ENCODE results near the gene ANO1. TPM values are rescaled to one million over a fixed set of nuclear protein-coding genes. Genes with fewer than 3 reads are reported as not detected.
A peak's percentile ranks its signal among the peaks of the same experiment; 100 is the strongest.
"Not testable (repeated sequence)": the region's sequence is repeated elsewhere in the genome, so short reads cannot be mapped to it uniquely, and the experiment has no call there.

ANO1 gene
- total RNA-seq, 2 experiments from 2014 or later, result not detected

DNA sequence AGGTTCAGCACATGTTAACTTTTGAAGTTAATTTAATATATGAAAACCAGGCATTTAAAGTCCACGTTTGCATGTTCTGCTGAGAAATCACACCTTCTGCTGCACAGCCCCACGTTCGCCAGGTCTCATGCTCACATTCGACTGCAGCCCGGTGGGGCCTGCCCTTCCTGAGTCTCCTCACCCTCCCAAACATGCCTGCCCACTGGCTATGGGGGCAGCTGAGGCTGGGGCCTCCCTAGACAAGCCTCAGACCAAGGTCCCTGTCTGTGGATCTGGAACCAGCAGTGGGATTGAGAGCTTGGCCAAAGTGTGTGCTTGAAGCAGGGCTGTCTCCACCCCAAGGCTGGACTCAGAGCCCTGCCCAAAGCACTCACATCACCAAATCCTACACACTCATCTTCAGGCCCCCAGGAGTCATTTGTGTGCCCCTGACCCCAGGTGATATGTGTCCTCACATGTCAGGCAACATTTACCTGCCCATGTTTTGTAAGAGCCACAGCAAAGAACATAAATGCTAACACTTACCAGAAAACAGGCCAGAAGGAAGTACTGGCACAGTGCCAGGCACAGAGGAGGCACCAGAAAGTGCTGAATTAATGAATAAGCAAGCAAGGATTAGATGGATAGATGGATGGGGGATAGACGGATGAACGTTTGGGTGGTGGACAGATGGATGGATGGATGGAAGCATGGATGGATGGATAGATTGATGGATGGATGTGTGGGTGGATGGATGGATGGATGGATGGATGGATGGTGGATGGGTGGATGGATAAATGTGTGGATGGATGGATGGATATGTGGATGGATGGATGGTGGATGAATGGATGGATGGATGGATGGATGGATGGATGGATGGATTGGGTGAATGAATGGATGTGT, 115.5 kb downstream of the ANO1 start:
- CTCF ChIA-PET, result no interaction called here
- intact Hi-C loops (cut with micrococcal nuclease), result loop anchor here (10.0 kb wide), 1 partner anchor 99 kb away; no protein-coding TSS in a partner anchor
- no peaks in the 10 kb centered on the region for H3K36me3 Mint-ChIP-seq (ENCODE audit: low read depth)
- H3K4me1 Mint-ChIP-seq (ENCODE audit: low read depth), result peaks cover 5% of the 10 kb centered on the region
- H3K9me3 Mint-ChIP-seq, result no peaks in the 10 kb centered on the region
- no peak overlapping the region for H3K4me3 Mint-ChIP-seq
- no peak overlapping the region for H3K27ac Mint-ChIP-seq
- H3K27me3 Mint-ChIP-seq (ENCODE audit: low read depth), result no peaks in the 10 kb centered on the region
- DNase-seq, result no peak

DNA sequence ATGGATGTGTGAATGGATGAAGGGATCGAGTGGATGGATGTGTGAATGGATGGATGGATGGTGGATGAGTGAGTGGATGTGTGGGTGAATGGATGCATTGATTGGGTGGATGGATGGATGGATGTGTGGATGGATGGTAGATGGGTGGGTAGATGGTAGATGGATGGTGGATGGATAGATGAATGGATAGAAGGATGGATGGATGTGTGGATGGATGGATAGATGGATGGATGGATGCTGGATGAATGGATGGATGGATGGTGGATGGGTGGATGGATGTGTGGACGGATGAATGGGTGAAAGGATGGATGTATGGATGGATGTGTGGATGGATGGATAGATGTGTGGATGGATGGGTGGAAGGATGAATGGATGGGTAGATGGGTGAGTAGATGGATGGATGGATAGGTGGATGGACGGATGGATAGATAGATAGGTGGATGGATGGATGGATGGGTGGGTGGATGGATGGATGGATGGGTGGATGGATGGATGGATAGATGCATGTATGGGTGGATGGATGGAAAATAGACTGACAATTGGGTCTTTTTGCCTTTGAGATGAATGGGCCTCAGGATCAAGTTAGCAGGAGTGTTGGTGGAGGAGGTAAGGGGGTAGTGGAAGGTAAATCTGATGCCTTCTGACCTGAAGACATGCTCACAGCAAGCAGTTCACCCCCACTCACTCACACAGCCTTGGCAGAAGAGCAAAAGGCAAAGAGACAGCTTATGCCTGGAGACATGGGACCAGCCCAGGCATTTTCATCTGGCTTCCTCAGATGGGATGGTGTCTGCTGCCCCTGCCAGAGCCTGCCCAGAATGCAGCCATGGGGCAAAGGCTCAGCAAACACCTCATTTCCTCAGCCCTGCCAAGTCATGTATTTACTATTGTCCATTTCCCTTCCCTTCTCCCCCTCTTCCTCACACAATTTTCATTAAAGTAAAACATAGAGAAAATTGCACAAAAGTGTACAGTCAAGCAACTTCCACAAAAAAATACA, 117.0 kb downstream of the ANO1 start:
- Mint-ChIP-seq H3K27ac (no peak overlapping the region), H3K9me3 (no peaks in the 10 kb centered on the region), H3K4me1 (ENCODE audit: low read depth) (peaks cover 5% of the 10 kb centered on the region), H3K4me3 (no peak overlapping the region), H3K36me3 (ENCODE audit: low read depth) (no peaks in the 10 kb centered on the region), H3K27me3 (ENCODE audit: low read depth) (peaks cover under 1% of the 10 kb centered on the region)
- CTCF ChIA-PET, result interaction anchor here (0.9 to 2.3 kb wide), 7 partner anchors 20 to 285 kb away, joined by 3 to 16 read pairs (median 4); no protein-coding TSS in a partner anchor
- no peak for DNase-seq
- intact Hi-C loops (cut with micrococcal nuclease), result loop anchor here (10.0 kb wide), 1 partner anchor 100 kb away; no protein-coding TSS in a partner anchor

DNA sequence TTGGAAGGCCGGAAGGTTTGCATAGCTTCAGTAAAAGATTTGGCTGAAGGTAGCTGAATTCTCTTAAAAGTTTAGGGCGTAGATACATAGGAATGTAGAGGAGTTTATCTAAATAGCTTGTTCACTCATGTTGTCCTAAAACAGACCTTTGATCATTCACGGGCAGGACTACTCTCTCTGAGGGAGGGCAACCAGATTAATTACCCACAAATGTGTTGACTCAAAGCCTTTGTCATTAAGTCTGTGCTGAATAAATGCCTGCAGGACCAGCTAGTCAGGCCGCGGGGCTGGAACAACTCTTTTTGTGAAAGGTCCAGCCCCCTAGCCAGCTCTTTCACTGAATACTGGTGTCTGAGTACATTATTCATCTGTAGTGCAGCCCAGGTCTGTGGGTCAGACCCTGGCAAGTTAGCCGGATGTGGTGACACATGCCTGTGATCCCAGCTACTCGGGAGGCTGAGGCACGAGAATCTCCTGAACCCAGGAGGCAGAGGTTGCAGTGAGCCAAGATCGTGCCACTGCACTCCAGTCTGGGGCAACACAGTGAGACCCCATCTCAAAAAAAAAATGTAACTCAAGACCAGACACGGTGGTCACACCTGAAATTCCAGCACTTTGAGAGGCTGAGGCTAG, 122.2 kb downstream of the ANO1 start:
- H3K4me1 Mint-ChIP-seq (ENCODE audit: low read depth), result peaks cover 15% of the 10 kb centered on the region
- DNase-seq, result no peak
- peaks cover 13% of the 10 kb centered on the region for H3K36me3 Mint-ChIP-seq (ENCODE audit: low read depth)
- H3K9me3 Mint-ChIP-seq, result no peaks in the 10 kb centered on the region
- no peak overlapping the region for H3K4me3 Mint-ChIP-seq
- no peak overlapping the region for H3K27ac Mint-ChIP-seq
- H3K27me3 Mint-ChIP-seq (ENCODE audit: low read depth), result peaks cover 2% of the 10 kb centered on the region
- intact Hi-C loops (cut with micrococcal nuclease), result loop anchor here (5.0 kb wide), 3 partner anchors 523 to 1252 kb away; partner anchors contain the start of genes LTO1, NADSYN1 and TPCN2
- CTCF ChIA-PET, result interaction anchor here (0.5 to 0.9 kb wide), 4 partner anchors 23 to 493 kb away, joined by 3 to 5 read pairs (median 3); no protein-coding TSS in a partner anchor

DNA sequence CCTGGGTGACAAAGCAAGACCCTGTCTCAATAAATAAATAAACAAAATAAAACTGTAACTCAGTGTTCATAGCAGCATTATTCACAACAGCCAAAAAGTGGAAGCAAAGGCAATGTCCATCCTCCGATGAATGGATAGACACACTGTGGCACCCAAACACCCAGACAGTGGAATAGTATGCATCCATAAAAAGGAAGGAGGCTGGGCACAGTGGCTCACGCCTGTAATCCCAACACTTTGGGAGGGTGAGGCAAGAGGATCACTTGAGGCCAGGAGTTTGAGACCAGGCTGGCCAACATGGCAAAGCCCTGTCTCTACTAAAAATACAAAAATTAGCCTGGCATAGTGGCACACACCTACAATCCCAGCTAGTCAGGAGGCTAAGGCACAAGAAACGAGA, 122.9 kb downstream of the ANO1 start:
- DNase-seq; H3K27me3 Mint-ChIP-seq (ENCODE audit: low read depth); H3K27ac Mint-ChIP-seq; H3K9me3 Mint-ChIP-seq; H3K4me3 Mint-ChIP-seq: not testable (repeated sequence)
- intact Hi-C loops (cut with micrococcal nuclease), result loop anchor here (5.0 kb wide), 3 partner anchors 524 to 1251 kb away; partner anchors contain the start of genes LTO1, NADSYN1 and TPCN2
- CTCF ChIA-PET, result interaction anchor here (0.7 kb wide), 1 partner anchor 128 kb away, joined by 3 read pairs; no protein-coding TSS in a partner anchor
- peaks cover 22% of the 10 kb centered on the region for H3K4me1 Mint-ChIP-seq (ENCODE audit: low read depth)
- peaks cover 20% of the 10 kb centered on the region for H3K36me3 Mint-ChIP-seq (ENCODE audit: low read depth)

DNA sequence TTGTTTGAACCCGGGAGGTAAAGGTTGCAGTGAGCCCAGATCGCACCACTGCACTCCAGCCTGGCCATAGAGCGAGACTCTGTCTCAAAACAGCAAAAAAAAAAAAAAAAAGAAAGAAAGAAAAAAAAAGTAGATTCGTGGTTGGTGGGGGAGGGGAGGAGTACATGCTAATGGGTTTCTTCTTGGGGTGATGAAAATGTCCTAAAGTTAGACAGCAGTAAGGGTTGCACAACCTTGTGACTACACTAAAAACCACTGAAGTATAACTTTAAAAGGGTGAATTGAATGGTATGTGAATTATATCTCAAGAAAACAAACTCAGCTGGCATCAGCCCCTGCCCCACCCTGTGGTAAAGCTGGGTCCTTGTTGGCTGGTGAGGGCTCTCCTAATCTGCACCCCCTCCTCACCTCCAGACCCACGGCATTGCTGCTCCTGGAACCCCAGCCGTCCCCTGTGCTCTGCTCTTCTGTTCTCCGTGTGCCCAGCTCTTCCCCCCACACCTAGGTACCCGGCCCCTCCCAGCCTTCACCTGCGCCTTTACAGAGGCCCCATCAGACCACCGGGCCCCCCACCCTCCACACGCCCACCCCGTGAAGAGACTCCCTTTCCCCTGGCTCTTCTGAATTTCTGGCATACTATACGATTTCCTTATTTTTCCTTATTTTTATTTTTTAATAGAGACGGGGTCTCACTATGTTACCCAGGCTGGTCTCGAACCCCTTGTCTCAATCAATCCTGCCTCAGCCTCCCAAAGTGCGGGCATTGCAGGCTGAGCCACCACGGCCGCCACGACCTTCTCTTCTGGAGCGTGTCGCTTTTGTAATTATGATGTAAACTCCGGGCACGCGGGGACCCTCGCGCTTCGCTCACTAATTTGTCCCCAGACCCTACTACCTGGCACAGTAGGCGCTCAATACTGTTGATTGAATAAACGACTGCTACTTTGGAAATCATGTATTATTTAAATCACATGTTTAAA, 124.1 kb downstream of the ANO1 start:
- no peaks in the 10 kb centered on the region for H3K9me3 Mint-ChIP-seq
- intact Hi-C loops (cut with micrococcal nuclease), result loop anchor here (5.0 kb wide), 3 partner anchors 525 to 1250 kb away; partner anchors contain the start of genes LTO1, NADSYN1 and TPCN2
- CTCF ChIA-PET, result no interaction called here
- peak overlapping the region; percentile 95 for H3K4me3 Mint-ChIP-seq
- H3K27ac Mint-ChIP-seq, result peak overlapping the region; percentile 87
- DNase-seq, result no peak
- H3K27me3 Mint-ChIP-seq (ENCODE audit: low read depth), result peaks cover 2% of the 10 kb centered on the region
- H3K4me1 Mint-ChIP-seq (ENCODE audit: low read depth), result peaks cover 29% of the 10 kb centered on the region
- peaks cover 25% of the 10 kb centered on the region for H3K36me3 Mint-ChIP-seq (ENCODE audit: low read depth)

DNA sequence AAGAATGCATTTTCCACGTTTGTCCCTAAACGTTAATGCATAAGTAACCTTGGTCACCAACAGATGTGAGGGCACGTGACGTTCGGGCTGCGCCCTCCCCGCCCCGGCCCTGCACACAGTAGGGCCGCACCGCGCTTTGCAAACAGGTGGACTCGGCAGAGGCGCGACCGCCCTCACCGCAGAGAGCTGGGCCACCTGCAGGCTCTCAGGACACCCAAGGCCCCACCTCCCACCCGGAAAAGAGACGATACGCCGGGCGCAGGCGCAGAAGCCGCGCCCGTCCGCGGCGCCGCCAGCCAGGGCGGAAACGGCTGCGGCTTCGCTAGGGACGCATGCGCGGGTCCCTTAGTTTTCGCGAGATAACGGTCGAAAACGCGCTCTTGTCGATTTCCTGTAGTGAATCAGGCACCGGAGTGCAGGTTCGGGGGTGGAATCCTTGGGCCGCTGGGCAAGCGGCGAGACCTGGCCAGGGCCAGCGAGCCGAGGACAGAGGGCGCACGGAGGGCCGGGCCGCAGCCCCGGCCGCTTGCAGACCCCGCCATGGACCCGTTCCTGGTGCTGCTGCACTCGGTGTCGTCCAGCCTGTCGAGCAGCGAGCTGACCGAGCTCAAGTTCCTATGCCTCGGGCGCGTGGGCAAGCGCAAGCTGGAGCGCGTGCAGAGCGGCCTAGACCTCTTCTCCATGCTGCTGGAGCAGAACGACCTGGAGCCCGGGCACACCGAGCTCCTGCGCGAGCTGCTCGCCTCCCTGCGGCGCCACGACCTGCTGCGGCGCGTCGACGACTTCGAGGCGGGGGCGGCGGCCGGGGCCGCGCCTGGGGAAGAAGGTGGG, 125.0 kb downstream of the ANO1 start, which contains the start of gene FADD:
Gene FADD, plus strand, starts transcription at position 377 of the 831 bp plus-strand sequence. Its CDS starts 164 bp downstream, at position 541.
- Mint-ChIP-seq H3K27ac (peak within 1 kb of the TSS; percentile 99), H3K27me3 (ENCODE audit: low read depth) (peaks cover 2% of the 10 kb centered on the region), H3K4me3 (peak within 1 kb of the TSS; percentile 95), H3K36me3 (ENCODE audit: low read depth) (peaks cover 25% of the 10 kb centered on the region), H3K4me1 (ENCODE audit: low read depth) (peaks cover 32% of the 10 kb centered on the region), H3K9me3 (no peaks in the 10 kb centered on the region)
- intact Hi-C loops (cut with micrococcal nuclease), result loop anchor here (1.0 to 5.0 kb wide), 5 partner anchors 67 to 1249 kb away; partner anchors contain the start of genes CTTN, LTO1, NADSYN1 and PPFIA1
- CTCF ChIA-PET, result interaction anchor here (0.6 kb wide), 2 partner anchors 7 to 1770 kb away, joined by 3 read pairs; no protein-coding TSS in a partner anchor
- DNase-seq, result peak; percentile 93

DNA sequence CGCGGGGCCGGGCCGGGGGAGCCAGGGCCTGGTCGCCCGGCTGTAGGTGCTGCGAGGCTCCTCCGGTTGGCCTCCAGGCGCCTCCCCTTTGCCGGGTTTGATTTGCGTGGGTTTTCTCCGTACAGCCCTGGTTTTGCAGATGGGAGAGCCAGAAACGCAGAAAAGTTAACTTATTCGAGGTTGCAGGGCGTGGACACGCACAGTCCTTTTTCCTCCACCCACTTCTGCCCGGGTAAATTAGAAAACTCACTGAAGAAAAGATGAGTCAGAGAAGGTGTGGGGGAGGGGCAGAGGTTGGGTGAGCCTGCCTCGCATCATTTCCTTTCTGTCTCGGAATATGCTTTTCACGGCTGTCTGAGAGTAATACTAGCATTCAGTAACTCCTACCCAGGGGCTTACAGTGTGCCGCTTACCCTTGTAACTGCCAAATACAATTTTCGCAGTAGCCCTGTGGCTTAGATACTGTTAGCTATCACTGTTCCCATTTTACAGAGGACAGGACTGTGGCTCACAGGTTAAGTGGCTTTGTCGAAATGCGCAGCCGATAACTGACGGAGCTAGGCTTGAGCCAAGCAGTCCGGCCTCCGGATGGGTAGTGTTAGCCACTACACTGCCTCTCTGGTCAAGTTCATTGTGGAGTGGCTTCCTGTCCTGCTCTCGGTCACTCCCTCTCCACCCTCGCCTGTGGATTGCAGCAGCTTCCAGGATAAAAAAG, 125.8 kb downstream of the ANO1 start:
- peak overlapping the region; percentile 95 for H3K4me3 Mint-ChIP-seq
- CTCF ChIA-PET, result interaction anchor here (0.6 to 1.0 kb wide), 3 partner anchors 8 to 1769 kb away, joined by 3 read pairs; no protein-coding TSS in a partner anchor
- intact Hi-C loops (cut with micrococcal nuclease), result loop anchor here (1.0 to 5.0 kb wide), 5 partner anchors 66 to 1248 kb away; partner anchors contain the start of genes CTTN, LTO1, NADSYN1 and PPFIA1
- peaks cover 2% of the 10 kb centered on the region for H3K27me3 Mint-ChIP-seq (ENCODE audit: low read depth)
- peaks cover 38% of the 10 kb centered on the region for H3K4me1 Mint-ChIP-seq (ENCODE audit: low read depth)
- H3K36me3 Mint-ChIP-seq (ENCODE audit: low read depth), result peaks cover 31% of the 10 kb centered on the region
- no peaks in the 10 kb centered on the region for H3K9me3 Mint-ChIP-seq
- peak overlapping the region; percentile 99 for H3K27ac Mint-ChIP-seq
- peak; percentile 97 for DNase-seq

DNA sequence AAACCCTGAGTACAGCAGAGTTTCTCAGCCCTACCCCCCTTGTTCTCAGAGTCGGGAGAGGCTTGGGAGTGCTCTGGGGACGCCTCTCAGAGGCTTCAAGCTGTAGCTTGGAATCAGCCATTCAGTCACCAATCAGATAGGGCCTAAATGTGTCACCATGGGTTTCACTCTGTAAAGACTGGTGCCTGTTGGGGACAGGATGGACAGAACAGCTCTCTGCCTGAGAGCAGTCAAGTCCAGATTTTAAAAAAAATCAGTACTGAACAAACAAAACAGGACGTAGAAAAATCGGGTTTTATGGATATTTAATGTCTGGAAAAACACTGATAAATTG, 126.3 kb downstream of the ANO1 start:
- peak; percentile 20 for DNase-seq
- Mint-ChIP-seq H3K4me1 (ENCODE audit: low read depth) (peaks cover 43% of the 10 kb centered on the region), H3K4me3 (peak overlapping the region; percentile 95), H3K36me3 (ENCODE audit: low read depth) (peaks cover 36% of the 10 kb centered on the region), H3K27ac (peak overlapping the region; percentile 99), H3K27me3 (ENCODE audit: low read depth) (peaks cover 2% of the 10 kb centered on the region), H3K9me3 (no peaks in the 10 kb centered on the region)
- intact Hi-C loops (cut with micrococcal nuclease), result loop anchor here (5.0 kb wide), 3 partner anchors 527 to 1248 kb away; partner anchors contain the start of genes LTO1, NADSYN1 and TPCN2
- CTCF ChIA-PET, result interaction anchor here (1.0 to 1.1 kb wide), 2 partner anchors 8 to 286 kb away, joined by 3 read pairs; no protein-coding TSS in a partner anchor

DNA sequence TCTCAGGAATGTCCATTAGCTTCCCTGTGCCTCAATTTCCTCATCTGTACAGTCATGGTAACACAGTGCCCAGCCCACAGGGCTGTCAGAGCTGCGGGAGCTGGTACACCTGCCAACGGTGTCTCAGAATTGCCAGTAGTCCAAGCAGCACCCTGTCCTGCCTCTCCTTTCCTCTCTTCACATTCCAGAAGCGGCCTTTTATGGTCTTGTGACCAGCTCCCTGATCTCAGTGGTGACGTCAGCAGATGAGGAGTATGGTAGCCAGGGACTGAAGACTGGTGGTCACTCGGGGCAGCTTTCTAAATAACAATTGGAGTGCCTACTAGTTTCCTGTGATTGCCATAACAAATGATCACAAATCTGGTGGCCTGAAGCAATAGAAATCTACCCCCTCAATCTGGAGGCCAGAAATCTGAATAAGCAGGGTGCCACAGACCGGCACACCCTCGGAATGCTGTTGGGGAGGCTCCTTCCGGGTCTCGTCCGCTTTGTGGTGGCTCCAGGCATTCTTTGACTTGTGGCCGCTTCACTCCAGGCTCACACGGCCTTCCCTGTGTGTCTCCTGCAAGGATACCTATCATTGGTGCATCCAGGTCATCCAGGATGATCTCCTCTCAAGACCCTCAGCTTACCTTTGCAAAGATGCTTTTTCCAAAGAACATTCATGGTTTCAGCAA, 127.1 kb downstream of the ANO1 start:
- Mint-ChIP-seq H3K4me3 (peak overlapping the region; percentile 95), H3K27me3 (ENCODE audit: low read depth) (no peaks in the 10 kb centered on the region), H3K36me3 (ENCODE audit: low read depth) (peaks cover 39% of the 10 kb centered on the region), H3K27ac (peak overlapping the region; percentile 99), H3K4me1 (ENCODE audit: low read depth) (peaks cover 47% of the 10 kb centered on the region), H3K9me3 (no peaks in the 10 kb centered on the region)
- DNase-seq, result no peak
- CTCF ChIA-PET, result interaction anchor here (1.0 to 1.1 kb wide), 2 partner anchors 9 to 286 kb away, joined by 3 read pairs; no protein-coding TSS in a partner anchor
- intact Hi-C loops (cut with micrococcal nuclease), result no loop called here

Data from activated naive CD4-positive, alpha-beta T cell treated with anti-CD3 and anti-CD28 coated beads for 36 hours (primary cell).